ENCODE measurements around the gene DNAAF2. TPM values are rescaled to one million over a fixed set of nuclear protein-coding genes. Genes with fewer than 3 reads are reported as not detected.

The DNAAF2 gene
- total RNA-seq, 1 experiment from 2014 or later = 13.7 TPM

DNA sequence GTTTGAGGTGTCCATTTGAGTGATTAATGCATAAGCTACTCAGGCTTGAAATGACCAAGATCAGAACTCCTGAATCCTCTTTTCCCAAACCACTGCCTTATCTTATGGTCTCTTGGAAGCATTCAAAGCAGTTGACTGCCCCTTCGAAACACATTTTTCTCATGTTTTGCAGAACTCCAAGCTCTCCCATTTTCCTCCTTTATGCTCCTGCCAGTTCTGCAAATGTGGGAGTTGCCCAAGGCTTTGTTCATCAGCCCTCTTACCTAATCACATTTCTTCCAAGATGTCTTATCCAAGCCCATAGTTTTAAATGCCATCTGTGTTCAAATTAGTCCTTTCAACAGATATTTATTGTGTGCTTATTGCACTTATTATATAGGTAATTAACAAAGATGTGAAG is 1.8 kb upstream of the DNAAF2 start:
- Histone ChIP-seq H3K27ac (ENCODE audit: low read depth, low read length, poor library complexity, severe bottlenecking) (no peak overlapping the region), H3K4me1 (ENCODE audit: insufficient read depth, low read length, poor library complexity, severe bottlenecking) (peaks cover 14% of the 10 kb centered on the region), H3K36me3 (ENCODE audit: insufficient read depth, low read length, poor library complexity, severe bottlenecking) (peaks cover 6% of the 10 kb centered on the region), H3K4me3 (ENCODE audit: low read depth, low read length, poor library complexity, severe bottlenecking) (no peak overlapping the region), H3K9me3 (ENCODE audit: low read depth, low read length, poor library complexity, severe bottlenecking) (no peaks in the 10 kb centered on the region), H3K27me3 (replicated peaks; ENCODE audit: insufficient read depth, low read depth, low read length, poor library complexity) (no peaks in the 10 kb centered on the region)
- no TSS peak for BruUV-seq (replicated peaks)
- no peak for DNase-seq (ENCODE audit: low spot score)
- no peak for TF ChIP-seq CTCF (conservative IDR thresholded peaks at IDR 0.05; ENCODE audit: low read depth, low read length)
- TF ChIP-seq EZH2 (IDR thresholded peaks at IDR 0.05; ENCODE audit: borderline replicate concordance, low read depth, low read length, poor library complexity, severe bottlenecking) = no peak
- ChIA-PET POLR2A (ENCODE audit: low non-redundant PET) (no interaction called here), CTCF (no interaction called here)
- intact Hi-C loops (cut with micrococcal nuclease; ENCODE audit: unreplicated experiment) = no loop called here

GRCh38 chr14:49633640-49634546 is 1.2 kb downstream of the DNAAF2 start:
- H3K4me1 ChIP-seq (ENCODE audit: insufficient read depth, low read length, poor library complexity, severe bottlenecking) = peaks cover 14% of the 10 kb centered on the region
- H3K36me3 ChIP-seq (ENCODE audit: insufficient read depth, low read length, poor library complexity, severe bottlenecking) = peaks cover 3% of the 10 kb centered on the region
- peak overlapping the region; percentile 96 for H3K27ac ChIP-seq (ENCODE audit: low read depth, low read length, poor library complexity, severe bottlenecking)
- peak; percentile 98 for DNase-seq (ENCODE audit: low spot score)
- intact Hi-C loops (cut with micrococcal nuclease; ENCODE audit: unreplicated experiment) = loop anchor here (2.0 to 5.0 kb wide), 6 partner anchors 55 to 899 kb away; partner anchors contain the start of genes KLHDC2, MAP4K5, NEMF and POLE2
- no peaks in the 10 kb centered on the region for H3K27me3 ChIP-seq (replicated peaks; ENCODE audit: insufficient read depth, low read depth, low read length, poor library complexity)
- no peaks in the 10 kb centered on the region for H3K9me3 ChIP-seq (ENCODE audit: low read depth, low read length, poor library complexity, severe bottlenecking)
- no TSS peak for BruUV-seq (replicated peaks)
- peak overlapping the region; percentile 95 for H3K4me3 ChIP-seq (ENCODE audit: low read depth, low read length, poor library complexity, severe bottlenecking)
- ChIA-PET CTCF (interaction anchor here (0.5 to 1.7 kb wide), 12 partner anchors 10 to 228 kb away, joined by 3 to 23 read pairs (median 3); partner anchors contain the start of genes KLHDC2, MGAT2 and RPL36AL), POLR2A (ENCODE audit: low non-redundant PET) (interaction anchor here (0.7 kb wide), 1 partner anchor 195 kb away, joined by 4 read pairs; no protein-coding TSS in a partner anchor)
- TF ChIP-seq EZH2 (IDR thresholded peaks at IDR 0.05; ENCODE audit: borderline replicate concordance, low read depth, low read length, poor library complexity, severe bottlenecking) (no peak), CTCF (conservative IDR thresholded peaks at IDR 0.05; ENCODE audit: low read depth, low read length) (peak; percentile 99)

DNA sequence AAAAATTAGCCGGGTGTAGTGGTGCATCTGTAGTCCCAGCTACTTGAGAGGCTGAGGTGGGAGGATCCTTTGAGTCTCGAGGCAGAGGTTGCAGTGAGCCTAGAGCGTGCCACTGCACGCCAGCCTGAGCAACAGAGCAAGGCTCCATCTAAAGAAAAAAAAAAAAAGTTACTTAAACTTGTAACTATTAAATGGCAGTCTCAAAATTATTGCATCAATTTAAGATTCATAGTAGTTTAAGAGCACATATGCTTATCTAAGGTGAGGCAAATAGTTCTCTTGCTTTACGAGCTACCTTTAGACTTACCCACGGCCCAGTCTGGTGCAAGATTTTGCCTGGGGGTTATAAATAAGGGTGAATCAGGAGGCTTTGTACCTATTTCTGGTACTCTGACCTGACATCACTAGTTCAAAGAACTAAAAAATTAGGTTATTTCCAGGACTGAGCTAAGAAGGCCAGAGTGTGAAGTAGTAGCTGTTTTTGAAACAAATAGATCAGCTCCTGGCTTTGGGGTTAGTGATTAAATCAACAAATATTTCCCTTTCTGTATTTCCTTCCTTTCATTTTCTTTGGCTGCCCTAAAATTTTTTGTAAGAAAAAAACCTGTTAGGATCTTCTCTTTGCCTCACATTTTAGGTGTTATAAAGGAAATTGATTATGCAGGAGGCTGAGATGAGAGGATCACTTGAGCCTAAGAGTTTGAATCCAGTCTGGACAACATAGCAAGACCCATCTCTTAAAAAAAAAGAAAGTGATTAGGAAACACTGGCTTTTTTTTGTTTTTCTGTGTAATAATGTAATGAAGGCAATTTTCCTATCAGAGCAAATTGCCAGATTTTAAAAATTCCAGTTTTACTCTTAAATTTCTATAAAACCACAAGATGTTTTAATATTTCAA is 10.9 kb downstream of the DNAAF2 start:
- intact Hi-C loops (cut with micrococcal nuclease; ENCODE audit: unreplicated experiment) = no loop called here
- H3K27me3 ChIP-seq (replicated peaks; ENCODE audit: insufficient read depth, low read depth, low read length, poor library complexity) = no peaks in the 10 kb centered on the region
- H3K4me3 ChIP-seq (ENCODE audit: low read depth, low read length, poor library complexity, severe bottlenecking) = peak overlapping the region; percentile 8
- H3K4me1 ChIP-seq (ENCODE audit: insufficient read depth, low read length, poor library complexity, severe bottlenecking) = peaks cover 22% of the 10 kb centered on the region
- no peak overlapping the region for H3K27ac ChIP-seq (ENCODE audit: low read depth, low read length, poor library complexity, severe bottlenecking)
- no peak for DNase-seq (ENCODE audit: low spot score)
- ChIA-PET CTCF (interaction anchor here (1.1 kb wide), 1 partner anchor 10 kb away, joined by 6 read pairs; no protein-coding TSS in a partner anchor), POLR2A (ENCODE audit: low non-redundant PET) (no interaction called here)
- H3K36me3 ChIP-seq (ENCODE audit: insufficient read depth, low read length, poor library complexity, severe bottlenecking) = peaks cover 24% of the 10 kb centered on the region
- no peak for TF ChIP-seq CTCF (conservative IDR thresholded peaks at IDR 0.05; ENCODE audit: low read depth, low read length)
- no peak for TF ChIP-seq EZH2 (IDR thresholded peaks at IDR 0.05; ENCODE audit: borderline replicate concordance, low read depth, low read length, poor library complexity, severe bottlenecking)
- no peaks in the 10 kb centered on the region for H3K9me3 ChIP-seq (ENCODE audit: low read depth, low read length, poor library complexity, severe bottlenecking)
- no TSS peak for BruUV-seq (replicated peaks)

All from A673 (cell line).